Stimulated activated CD8-positive, alpha-beta memory T cell treated with anti-CD3 and anti-CD28 coated beads, Interleukin-15, amount 100 ng/mL, for 48 hours (primary cell): ENCODE results near the gene ALX3.
A peak's percentile ranks its signal among the peaks of the same experiment; 100 is the strongest.
"Not testable (repeated sequence)": the region's sequence is repeated elsewhere in the genome, so short reads cannot be mapped to it uniquely, and the experiment has no call there.

Source experiments
- DNase-seq, 2 donors: peaks; one replicate each; pipeline ENCODE4 v3.0.0-alpha.2; 2020; ENCODE audit warnings: low read depth in 2 of 2

The ALX3 gene

GRCh38 chr1:110047463-110047862, 23.0 kb downstream of the ALX3 start:
- no peak for DNase-seq

DNA sequence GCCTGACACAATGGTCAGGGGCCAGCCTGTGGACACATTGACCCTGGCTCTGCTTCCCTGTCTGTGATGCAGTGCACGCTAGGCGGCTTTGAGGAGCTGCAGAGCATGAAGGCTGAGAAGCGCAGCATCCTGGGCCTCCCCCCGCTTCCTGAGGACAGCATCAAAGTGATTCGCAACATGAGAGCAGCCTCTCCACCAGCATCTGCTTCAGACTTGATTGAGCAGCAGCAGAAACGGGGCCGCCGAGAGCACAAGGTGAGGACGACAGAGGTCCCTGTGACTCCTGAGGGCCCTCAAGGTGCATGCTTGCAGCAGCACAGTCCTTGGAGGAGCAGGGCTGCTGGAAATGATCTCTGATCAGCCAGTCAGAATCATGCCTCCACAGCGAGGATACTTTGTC, 27.5 kb downstream of the ALX3 start:
- DNase-seq: no peak

DNA sequence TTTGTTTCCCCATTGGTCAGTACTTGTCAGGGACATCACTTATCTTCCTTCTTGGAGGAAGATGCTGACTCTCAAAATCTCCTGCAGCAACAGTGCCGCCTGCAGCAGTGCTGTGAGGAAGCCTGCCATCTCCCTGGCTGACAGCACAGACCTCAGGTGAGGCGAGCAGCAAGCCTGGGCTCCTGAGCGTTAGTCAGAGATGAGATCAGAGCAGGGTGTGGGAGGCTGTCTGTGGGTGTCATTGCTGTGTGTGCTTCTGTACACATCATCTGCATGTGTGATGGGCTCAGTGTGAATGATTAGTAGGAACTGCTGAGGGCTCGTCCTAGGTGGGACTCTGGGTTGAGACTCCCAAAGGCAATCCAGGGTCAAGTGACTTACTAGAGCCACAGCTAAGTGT, 29.9 kb downstream of the ALX3 start:
- DNase-seq: peak; percentile 9 to 39

GRCh38 chr1:110039641-110040040, 30.8 kb downstream of the ALX3 start:
- no peak for DNase-seq

- no peak for DNase-seq
These were observed 32.2 kb downstream of the ALX3 start for GRCh38 chr1:110038271-110038670.

GRCh38 chr1:110035236-110035752, 35.2 kb downstream of the ALX3 start:
- no peak for DNase-seq

DNA sequence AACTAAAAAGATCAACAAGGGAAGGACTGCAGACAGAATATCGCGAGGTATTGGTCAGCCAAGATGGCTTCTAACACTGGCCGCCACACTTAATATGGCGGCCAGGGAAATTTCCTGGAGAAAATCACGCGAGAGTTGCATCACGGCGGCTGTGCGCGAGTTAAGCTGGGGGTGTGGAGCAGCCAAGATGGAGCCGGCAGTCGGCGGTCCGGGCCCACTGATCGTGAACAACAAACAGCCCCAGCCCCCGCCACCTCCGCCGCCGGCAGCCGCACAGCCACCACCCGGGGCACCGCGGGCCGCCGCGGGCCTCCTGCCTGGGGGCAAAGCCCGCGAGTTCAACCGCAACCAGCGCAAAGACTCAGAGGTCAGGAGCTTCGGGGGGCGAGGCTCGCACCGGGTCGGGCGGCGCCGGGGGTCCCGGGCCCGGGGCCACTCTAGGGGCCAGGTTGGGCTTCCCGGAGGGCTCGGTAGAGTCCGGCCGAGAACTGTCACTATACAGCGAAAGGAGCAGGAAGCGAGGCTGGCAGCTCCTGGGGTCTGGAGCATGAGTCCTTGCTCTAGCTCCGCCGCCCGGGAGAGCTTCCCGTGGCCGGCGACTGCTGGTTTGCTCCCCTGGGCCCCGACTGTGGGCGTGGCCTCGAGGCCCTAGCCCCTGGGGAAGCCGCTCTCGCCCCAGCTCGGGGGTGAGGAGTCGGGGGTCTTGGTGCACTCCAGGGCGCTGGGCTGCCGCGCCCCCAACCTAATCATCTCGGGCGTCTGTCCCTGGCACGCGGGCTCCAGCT, 35.8 kb downstream of the ALX3 start, which contains the start of gene STRIP1:
Gene STRIP1, plus strand, starts transcription at position 174 of the 785 bp plus-strand sequence. Its CDS starts 14 bp downstream, at position 188.
- peak; percentile 82 to 83 for DNase-seq

GRCh38 chr1:110034040-110034450, 36.4 kb downstream of the ALX3 start:
- DNase-seq: no peak

DNA sequence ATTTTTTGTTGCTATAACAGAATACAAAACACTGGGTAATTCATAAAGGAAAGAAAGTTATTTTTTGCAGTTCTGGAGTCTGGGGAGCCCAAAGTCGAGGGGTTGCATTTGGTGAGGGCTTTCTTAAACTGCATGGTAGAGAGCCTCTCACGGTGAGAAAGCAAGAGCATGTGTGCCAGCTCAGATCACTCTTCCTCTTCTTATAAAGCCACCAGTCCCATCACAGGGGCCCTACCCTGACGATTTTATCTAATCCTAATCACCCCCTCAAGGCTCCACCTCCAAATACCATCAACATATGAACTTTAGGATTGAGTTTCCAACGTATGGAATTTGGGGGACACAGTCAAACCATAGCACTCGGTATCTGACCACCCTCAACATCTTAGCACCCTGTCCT, 37.1 kb downstream of the ALX3 start:
- no peak for DNase-seq

- no peak for DNase-seq
These were observed 38.1 kb downstream of the ALX3 start for GRCh38 chr1:110032327-110032726.

DNA sequence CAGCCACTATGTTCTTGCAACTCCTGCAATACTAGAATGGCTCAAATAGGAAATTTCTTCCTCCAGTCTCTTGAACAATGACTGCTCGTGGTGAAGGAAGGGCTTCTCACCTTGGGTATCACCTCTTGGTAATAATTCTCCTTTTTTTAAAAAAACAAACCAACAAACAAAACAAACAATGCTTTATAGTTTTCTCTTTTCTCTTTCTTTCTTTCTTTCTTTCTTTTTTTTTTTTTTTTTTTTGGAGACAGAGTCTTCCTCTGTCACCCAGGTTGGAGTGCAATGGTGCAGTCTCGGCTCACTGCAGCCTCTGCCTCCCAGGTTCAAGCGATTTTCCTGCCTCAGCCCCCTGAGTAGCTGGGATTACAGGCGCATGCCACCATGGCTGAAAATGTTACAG, 39.8 kb downstream of the ALX3 start:
- DNase-seq: not testable (repeated sequence)

- no peak for DNase-seq
These were observed 45.9 kb downstream of the ALX3 start for GRCh38 chr1:110024613-110025012.

DNA sequence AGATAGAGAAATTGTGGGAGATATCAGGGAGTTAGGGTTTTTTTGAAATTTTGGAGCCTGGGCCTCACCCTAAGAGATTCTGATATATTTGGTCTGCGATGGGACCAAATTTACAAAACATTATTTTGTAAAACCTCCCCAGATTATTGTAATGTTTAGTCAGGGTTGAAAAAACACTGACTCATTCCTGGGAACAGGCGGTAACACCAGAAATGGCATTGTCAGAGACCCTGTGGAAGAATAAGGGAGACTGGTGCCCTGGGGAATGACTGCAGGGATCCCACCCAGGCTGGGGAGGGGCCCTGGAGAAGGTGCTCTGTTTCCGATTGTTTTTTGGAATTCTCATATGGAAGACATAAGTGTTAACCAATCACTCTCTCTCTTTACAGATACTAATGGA, 49.2 kb downstream of the ALX3 start:
- no peak for DNase-seq

DNA sequence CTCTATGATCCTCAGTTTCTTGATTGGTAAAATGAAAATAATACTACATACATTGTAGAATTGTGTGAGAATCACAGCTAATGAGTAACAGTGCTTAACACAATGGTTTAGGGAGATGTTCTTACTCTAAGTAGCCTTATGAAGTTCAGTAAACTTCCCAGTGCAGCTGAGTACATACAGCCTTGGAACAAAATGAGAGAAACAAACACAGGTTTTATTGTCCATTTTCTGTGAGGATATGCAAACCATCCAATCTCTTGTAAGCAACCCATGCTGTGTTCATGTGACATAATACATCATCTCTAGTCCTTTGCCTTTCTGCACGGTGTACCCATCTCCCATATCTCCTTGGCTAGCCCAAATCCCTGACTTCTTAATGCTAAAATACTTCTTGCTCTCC, 50.7 kb downstream of the ALX3 start:
- DNase-seq: no peak

DNA sequence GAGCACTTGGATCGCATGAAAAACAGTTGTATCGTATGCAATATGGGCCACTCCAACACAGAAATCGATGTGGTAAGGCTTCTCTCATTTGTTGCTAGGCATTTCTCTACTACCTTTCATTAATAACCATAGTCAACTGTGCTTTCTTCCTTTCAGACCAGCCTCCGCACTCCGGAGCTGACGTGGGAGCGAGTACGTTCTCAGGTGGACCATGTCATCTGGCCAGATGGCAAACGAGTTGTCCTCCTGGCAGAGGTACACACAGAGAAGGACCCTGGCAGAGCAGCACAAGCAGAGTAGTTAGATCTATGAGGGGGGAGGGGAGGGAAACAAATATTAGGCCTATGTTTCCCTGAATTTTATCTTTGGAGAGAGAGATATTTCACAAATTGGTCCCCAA, 52.1 kb downstream of the ALX3 start:
- DNase-seq: no peak

GRCh38 chr1:110017792-110018191, 52.7 kb downstream of the ALX3 start:
- no peak for DNase-seq

GRCh38 chr1:110012100-110012780, 58.2 kb downstream of the ALX3 start:
- DNase-seq: no peak

DNA sequence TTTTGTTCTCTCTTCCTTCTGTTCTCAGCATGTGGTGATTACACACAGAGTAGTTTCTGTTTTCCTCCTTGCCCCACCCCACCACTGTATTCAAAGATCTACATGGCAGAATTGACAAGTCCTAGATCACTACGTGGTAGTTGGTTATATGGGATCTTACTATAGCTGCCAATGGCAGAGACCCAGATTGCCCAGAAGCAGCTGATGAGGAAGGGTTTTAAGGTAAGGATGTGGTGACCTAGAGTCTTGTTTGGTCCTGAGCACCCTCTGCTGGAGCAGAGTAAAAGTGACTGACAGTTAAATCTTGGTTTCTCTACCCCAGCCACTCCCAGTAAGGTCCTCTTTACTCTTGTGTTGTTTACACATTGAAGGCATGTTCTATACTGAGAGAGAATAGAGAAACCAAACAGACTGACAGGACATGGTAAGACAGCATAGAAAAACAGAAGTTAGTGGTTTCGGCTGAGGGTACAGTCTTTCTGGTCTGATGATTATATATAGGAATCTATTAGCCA, 58.9 kb downstream of the ALX3 start:
- no peak for DNase-seq
